ENCODE results near the gene GJD3.

GRCh38 chr17:40317880-40318829 lies 46.4 kb downstream of the GJD3 start:
- no peak; the same call in 1 of the 2 replicates for TF ChIP-seq CTCF (conservative IDR thresholded peaks at IDR 0.05; ENCODE audit: low read length)
- TF ChIP-seq EZH2phosphoT487 (IDR thresholded peaks at IDR 0.05; ENCODE audit: borderline replicate concordance, low read depth, low read length) = no peak

Measured in OCI-LY7 (cell line).